ENCODE measurements around the gene ZBTB16.

ZBTB16 gene

DNA sequence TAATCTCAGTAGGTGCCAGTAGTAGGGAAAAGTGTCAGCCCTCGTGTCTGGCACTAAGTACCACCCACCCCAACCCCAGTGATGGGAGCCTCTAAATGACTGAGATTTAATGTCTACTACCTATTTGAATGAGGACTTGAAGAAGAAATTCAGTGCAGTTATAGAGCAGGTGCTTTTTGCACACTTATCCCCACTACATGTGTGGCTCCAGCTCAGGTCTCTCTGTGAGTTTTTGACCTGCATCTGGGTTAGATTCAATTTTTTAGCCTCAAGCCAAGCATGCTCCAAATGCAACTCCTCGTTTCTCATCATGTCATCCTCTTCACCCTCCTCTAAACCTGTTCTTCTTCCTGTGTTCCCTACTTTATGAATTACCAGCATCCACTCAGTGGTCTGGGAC, 211.8 kb downstream of the ZBTB16 start:
- no peak for DNase-seq

DNA sequence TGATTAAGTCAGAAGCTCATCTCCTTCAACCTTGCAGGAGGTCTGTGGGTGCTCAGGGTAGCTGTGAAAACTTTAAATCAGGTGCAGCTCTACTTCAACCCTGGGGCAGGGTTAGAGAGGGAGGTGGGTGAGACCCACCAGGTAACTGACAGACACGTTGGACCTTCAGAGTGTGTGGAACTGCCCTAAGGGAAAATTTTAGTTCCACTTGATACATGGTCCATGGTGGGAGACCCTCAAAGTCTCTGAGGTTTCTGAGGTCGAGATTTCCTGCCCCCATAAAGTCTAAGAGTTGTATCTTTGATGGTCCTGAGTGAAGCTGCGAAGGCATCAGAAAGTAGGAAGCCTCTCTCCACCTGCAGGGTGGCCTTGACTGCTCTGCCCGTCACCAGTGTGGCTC, 212.8 kb downstream of the ZBTB16 start:
- no peak for DNase-seq

GRCh38 chr11:114273071-114273470, 213.6 kb downstream of the ZBTB16 start:
- no peak for DNase-seq

DNA sequence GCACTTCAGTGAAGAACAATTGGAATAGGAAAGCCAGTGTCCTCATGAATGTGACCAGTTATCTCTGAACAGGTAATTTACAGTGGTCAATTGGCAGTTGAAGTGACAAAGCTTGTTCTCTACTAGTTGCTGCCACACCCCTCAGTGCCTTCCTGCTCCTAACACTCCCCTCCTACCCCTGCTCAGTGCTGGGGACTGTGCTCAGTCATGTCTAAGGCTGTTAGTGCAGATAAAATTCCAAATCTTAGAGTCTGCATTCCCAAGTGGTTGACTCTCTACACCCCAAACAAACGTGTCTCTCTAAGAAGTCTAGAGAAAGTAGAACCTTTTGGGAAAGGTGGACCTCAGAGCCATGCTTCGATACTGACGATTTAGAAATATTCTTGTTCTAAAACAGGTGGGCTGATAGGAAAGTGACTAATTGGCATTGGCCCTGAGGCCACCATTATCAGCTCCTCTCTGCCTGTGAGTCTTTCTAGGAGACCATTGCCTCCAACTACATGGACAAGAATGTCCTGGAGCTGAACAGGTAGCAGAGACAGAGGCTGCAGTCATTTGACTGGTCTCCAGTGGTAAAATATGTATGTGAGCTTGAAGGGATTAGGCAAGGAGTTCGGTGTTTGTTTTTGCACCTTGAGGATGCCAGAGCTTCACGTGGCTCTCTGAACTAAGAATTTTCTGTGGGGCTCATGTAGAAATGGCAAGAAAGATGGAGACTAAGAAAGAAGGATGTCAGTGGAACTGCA, 214.6 kb downstream of the ZBTB16 start:
- DNase-seq, result no peak

DNA sequence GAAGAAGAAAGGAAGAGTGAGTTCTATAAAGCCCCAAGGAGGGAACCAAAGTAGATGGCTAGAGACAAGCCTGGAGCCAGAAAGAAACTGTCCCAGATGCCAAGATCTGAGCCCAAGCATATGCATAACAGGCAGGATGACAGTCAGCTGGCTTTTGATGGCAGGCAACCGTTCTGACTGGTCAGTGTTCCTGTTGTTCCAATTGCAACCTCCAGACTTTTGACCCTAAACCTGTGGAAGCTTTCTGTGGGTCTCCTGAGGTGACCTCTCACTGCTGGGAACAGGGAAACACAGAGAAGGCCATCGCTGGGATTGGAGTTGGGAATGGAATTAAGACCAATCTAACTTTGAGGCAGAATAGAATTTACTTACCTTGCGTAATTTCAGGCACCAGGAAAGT, 215.1 kb downstream of the ZBTB16 start:
- no peak for DNase-seq

- no peak for DNase-seq
These were observed 215.8 kb downstream of the ZBTB16 start for GRCh38 chr11:114275280-114275679.

DNA sequence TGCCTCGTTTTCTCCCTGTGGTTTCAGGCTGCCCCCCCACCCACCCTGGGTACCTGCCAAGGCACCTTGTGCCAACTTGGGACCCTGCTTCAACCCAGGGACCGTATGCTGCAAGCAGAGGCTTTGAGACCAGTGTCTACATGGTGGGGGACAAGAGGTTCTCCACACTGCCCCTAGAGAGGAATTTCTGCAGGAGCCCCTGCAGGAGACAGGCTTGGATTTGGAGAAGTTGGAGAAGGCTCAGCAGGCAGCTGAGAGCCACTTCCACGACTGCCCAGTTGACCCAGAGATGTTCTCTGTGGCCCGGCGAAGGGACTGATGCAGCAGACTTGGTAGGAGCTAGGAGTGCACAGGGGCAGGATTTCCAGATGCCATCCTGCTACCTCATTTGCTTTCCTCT, 216.6 kb downstream of the ZBTB16 start:
- DNase-seq, result no peak

GRCh38 chr11:114277637-114278341, 218.3 kb downstream of the ZBTB16 start:
- DNase-seq, result no peak

- DNase-seq, result no peak
These were observed 219.0 kb downstream of the ZBTB16 start for GRCh38 chr11:114278342-114279065.

DNA sequence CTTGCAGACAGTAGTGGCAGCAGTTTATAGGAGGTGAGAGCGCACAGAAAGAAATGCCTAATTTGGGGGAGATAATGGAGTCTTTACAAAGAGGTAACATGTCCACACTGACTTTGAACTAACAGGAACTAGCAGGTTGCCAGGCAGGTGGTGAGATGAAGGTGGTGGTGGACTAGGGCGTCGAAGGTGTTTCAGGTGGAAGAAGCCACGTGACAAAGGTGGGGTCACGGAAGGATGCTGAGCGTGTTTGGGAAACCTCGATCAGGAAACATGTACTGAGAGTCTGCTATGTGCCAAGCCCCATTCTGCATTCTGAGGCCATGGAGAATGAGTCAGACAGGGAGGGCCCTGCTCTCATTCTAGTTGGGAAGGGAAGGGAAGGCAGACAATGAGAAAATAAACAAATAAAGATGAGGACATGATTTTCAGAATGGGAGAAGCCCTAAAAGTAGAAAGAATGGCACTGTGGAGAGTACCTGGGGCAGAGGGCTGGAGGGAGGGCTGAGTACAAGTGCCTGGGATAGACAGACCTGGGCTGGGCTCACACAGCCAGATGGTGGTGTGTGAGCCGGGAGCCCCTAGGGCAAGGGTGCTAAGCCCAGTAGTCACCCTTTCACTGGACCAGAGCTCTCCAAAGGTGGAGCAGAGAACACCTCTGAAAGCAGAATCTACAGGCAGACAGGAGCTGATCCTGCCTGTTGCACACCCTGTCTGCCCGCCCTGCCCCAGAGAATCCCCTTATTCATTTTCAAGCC, 220.5 kb downstream of the ZBTB16 start:
- no peak for DNase-seq

- DNase-seq, result no peak
These were observed 221.2 kb downstream of the ZBTB16 start for GRCh38 chr11:114280696-114281095.

GRCh38 chr11:114281388-114281956, 222.0 kb downstream of the ZBTB16 start:
- no peak for DNase-seq

DNA sequence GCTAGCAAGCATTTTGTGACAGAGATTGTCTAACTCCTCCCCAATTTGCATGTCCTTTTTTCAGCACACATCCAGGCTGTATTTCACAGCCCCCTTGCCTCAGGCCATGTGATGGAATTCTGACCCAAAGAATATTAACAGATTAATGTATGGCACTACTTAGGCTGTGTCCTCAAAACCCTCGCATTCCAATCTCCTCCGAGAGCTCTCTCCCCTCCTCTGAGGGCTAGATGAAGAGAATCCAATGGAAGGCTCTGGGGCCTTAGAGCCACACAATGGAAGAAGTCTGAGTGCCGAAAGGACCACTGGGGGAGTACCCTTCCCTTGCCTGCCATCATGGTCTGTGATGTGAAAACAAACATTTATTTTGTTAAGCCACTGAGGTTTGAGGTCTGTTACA, 223.0 kb downstream of the ZBTB16 start:
- DNase-seq, result no peak

DNA sequence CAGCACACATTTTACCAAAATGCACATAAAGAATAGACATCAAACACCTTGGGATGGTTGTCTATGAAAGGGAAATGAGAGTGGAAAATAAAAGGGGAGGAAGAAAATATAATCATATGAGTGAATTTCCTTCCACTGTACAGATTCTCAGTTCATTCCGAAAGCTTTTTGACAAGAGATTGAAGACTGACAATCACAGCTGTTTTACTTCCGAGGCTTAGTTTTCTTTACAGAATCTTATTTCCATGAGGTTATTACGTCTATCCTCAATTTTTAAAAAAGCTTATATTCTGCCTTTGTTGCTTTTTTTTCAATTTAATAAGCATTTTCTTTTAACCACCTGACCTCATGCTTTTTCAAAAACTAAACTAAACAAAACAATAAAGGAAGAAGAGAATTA, 223.9 kb downstream of the ZBTB16 start:
- no peak for DNase-seq

- DNase-seq, result no peak
These were observed 224.5 kb downstream of the ZBTB16 start for GRCh38 chr11:114284021-114284420.

- DNase-seq, result no peak
These were observed 225.4 kb downstream of the ZBTB16 start for GRCh38 chr11:114284914-114285313.

DNA sequence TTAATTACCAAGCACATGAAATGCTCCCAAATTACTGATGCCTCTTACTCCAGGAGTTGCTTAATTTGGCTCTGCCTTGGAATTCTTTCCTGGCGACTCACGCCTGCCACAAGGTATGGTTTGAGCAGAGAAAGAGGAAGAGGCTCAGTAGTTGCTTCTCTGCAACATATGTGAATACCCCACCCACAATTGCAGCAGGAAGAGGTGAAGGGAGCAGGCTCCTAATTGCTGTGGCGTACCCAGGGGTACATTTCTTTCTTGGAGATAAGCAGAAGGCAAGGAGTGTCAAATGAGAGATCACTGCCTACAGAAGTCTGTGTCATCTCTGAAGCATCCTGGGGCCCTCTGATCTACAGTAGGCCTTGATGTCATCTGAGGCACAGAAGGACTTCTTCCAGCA, 226.1 kb downstream of the ZBTB16 start:
- no peak for DNase-seq

GRCh38 chr11:114286229-114286628, 226.7 kb downstream of the ZBTB16 start:
- DNase-seq, result no peak

- no peak for DNase-seq
These were observed 227.6 kb downstream of the ZBTB16 start for GRCh38 chr11:114287154-114287553.

- DNase-seq, result no peak
These were observed 228.6 kb downstream of the ZBTB16 start for GRCh38 chr11:114288136-114288535.

DNA sequence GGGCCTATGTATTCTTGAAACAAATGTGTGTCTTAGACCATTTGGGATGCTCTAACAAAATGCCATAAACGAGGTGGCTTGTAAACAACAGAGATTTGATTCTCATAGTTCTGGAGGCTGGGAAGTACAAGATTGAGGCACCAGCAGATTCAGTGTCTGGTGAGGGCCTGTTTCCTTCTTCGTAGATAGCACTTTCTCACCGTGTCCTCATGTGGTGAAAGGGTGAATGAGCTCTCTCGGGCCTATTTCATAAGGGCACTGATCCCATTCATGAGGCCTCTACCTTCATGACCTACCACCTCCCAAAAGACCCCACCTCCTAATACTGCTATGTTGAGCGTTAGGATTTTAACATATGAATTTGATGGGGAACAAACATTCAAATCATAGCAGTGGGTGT, 230.3 kb downstream of the ZBTB16 start:
- no peak for DNase-seq

DNA sequence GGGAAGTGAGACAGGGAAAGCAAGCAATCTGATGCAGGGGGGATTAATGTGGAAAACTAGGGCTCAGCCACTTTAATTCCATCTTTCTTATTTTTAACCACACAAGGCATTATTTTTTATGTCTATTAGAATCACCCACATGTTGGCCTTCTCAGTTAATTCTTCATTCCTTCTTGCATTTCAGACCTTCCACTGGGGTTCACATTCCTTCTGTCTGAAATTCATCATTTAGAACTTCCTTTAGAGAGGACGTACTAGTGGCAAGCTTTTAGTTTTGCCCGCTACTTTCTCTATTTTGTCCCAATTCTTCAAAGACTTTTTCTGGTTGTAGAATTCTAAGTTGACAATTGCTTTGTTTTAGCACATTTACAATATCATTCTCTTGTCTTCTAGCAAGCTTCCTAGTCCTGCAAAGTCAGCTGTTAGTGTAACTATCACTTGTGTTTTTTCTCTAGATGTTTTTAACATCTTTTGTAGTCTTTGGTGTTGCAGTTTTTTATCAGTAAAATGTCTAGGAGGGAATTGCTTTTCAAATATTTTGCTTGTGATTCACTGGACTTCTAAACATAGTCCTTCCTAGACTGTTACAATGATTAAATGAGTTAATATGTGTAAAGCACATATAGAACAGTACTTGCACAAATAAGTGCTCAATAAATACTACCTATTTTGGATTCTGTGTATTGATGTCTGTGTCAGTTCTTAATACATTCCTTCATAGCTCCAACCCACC, 231.2 kb downstream of the ZBTB16 start:
- DNase-seq, result no peak
